GM12875 (cell line): Measurements from ENCODE around the gene OR13H1.
"Not testable (repeated sequence)": the region's sequence is repeated elsewhere in the genome, so short reads cannot be mapped to it uniquely, and the experiment has no call there.

Experiments used
- H3K4me3 ChIP-seq: one replicate; pipeline ENCODE4 v1.5.1; 2011; ENCODE audit warnings: low read depth, low read length, control low read depth
- CTCF ChIP-seq: IDR thresholded peaks from 2 replicates; pipeline ENCODE4 v1.5.1; 2011; ENCODE audit warnings: low read depth, mild to moderate bottlenecking, control low read depth, inconsistent platforms, low read length, moderate library complexity, borderline replicate concordance; ENCODE audit not compliant: insufficient read depth

The OR13H1 gene

GRCh38 chrX:131543774-131544173 lies at the start of gene OR13H1:
Gene OR13H1 (plus strand): TSS chrX:131544074. CDS start chrX:131544074, 0 bp downstream.
- no peak within 1 kb of the TSS for H3K4me3 ChIP-seq
- no peak for TF ChIP-seq CTCF

- not testable (repeated sequence) for H3K4me3 ChIP-seq
Observed at GRCh38 chrX:131501556-131501955, 42.3 kb upstream of the OR13H1 start.

- no peak for TF ChIP-seq CTCF
- H3K4me3 ChIP-seq = no peak overlapping the region
Observed at GRCh38 chrX:131513159-131513914, 30.5 kb upstream of the OR13H1 start.

GRCh38 chrX:131521824-131522223 lies 22.1 kb upstream of the OR13H1 start:
- no peak for TF ChIP-seq CTCF
- no peak overlapping the region for H3K4me3 ChIP-seq

GRCh38 chrX:131544218-131544617 lies 344 bp downstream of the OR13H1 start:
- no peak overlapping the region for H3K4me3 ChIP-seq
- no peak for TF ChIP-seq CTCF

GRCh38 chrX:131549011-131549410 lies 5.1 kb downstream of the OR13H1 start:
- no peak overlapping the region for H3K4me3 ChIP-seq
- no peak for TF ChIP-seq CTCF

GRCh38 chrX:131552453-131552852 lies 8.6 kb downstream of the OR13H1 start:
- not testable (repeated sequence) for H3K4me3 ChIP-seq

GRCh38 chrX:131558562-131558961 lies 14.7 kb downstream of the OR13H1 start:
- TF ChIP-seq CTCF = no peak
- H3K4me3 ChIP-seq = no peak overlapping the region
